C4-2B (cell line): ENCODE results near the gene CACNA2D3.

Experiments
- ZFX ChIP-seq: fragments of 450-650 bp; IDR thresholded peaks from 2 replicates; pipeline ENCODE4 v1.6.1; 2017
- TF ChIP-seq, protein P1 (sequence below): fragments of 450-650 bp; conservative IDR thresholded peaks from 2 replicates; pipeline ENCODE4 v1.5.1; 2017; ENCODE audit warnings: mild to moderate bottlenecking

DNA sequence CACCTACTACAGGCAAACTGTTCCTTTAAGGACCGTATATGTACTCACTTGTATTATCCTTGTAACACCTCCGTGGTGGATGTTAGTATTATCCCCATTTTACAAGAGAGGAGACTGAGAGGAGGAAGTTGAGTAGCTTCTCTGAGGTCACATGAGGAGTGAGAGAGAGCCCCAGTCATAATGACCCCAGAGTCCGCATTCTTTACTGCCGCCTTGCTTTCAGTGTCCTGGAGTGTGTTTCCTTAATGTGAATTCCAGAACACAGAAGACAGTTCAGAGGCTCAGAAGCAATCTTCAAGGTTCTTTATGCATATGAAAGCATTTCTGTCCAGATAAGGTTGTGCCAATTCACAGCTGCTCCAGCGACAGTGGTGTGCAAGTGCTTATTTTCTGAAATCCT is 199.2 kb downstream of the CACNA2D3 start:
- TF ChIP-seq, protein P1, sequence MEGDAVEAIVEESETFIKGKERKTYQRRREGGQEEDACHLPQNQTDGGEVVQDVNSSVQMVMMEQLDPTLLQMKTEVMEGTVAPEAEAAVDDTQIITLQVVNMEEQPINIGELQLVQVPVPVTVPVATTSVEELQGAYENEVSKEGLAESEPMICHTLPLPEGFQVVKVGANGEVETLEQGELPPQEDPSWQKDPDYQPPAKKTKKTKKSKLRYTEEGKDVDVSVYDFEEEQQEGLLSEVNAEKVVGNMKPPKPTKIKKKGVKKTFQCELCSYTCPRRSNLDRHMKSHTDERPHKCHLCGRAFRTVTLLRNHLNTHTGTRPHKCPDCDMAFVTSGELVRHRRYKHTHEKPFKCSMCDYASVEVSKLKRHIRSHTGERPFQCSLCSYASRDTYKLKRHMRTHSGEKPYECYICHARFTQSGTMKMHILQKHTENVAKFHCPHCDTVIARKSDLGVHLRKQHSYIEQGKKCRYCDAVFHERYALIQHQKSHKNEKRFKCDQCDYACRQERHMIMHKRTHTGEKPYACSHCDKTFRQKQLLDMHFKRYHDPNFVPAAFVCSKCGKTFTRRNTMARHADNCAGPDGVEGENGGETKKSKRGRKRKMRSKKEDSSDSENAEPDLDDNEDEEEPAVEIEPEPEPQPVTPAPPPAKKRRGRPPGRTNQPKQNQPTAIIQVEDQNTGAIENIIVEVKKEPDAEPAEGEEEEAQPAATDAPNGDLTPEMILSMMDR, result no peak
- no peak for TF ChIP-seq ZFX
